Stimulated activated CD4-positive, alpha-beta T cell treated with anti-CD3 and anti-CD28 coated beads, Interleukin-2, amount 100 ng/mL, for 4 hours (primary cell): Measurements from ENCODE around the gene APCDD1L.

Source experiments
- DNase-seq: peaks from one replicate; pipeline ENCODE4 v3.0.0-alpha.2; 2020; ENCODE audit warnings: low read depth

The APCDD1L gene

DNA sequence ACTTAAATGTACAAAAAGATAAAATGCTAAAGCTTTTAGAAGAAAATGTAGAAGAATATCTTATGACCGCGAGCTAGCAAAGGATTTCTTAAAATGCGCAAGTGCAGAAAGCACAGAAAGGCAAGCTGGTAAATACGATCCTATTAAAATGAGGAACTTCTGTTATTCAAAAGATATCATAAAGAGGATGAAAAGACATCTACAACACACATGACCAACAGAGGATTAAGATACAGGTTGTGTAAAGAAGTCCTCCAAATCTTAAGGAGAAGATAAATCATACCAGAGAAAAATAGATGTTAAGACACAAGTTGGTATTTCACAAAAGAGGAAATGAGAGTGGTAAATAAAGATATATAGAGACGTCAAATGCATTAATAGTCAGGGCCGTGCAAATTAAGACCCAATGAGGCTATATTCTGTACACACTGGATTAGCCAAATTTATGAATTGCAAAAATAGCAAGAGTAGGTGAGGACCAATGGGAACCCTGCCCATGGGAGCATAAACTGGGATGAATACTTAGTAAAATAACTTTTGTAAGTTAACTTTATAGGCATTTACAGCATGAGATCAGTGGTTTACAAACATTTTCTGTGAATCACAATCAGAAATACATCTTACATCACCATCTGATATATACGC, 23.0 kb downstream of the APCDD1L start:
- no peak for DNase-seq

DNA sequence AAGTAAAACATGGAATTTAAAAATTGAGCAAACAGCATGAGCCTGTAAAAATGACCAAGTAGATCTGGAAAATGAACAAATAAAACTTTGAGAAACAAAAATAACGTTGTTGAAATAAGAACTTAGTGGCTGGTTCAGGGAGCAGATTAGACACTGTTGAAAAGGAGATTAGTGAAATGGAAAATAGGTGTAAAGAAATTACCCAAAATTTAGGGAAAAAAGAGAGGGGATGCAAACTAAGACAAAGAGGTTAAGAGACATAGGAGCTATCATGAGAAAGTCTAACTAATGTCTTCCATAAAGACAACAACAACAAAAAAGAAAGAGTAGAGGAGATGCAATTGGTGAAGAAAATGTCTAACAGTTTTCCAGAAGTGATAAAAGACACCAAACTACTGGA, 29.0 kb downstream of the APCDD1L start:
- DNase-seq = no peak

DNA sequence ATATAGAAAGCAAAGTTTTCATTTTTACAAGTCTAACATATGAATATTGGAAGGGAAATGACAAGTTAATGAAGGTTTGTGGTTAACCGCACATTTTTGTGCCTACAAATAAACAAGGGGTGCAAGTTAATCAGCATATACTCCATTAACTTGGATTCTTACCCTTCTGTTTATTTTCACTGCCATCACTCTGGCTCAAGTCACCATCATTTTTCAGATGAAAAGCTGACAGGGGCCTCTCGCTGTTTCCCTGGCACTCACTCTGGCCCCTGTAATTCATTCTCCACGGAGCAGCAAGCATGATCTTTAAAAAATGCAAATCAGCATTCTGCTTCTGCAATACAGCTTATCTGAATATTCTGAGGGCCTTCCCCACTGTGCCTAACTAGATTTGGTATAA, 29.8 kb downstream of the APCDD1L start:
- no peak for DNase-seq

DNA sequence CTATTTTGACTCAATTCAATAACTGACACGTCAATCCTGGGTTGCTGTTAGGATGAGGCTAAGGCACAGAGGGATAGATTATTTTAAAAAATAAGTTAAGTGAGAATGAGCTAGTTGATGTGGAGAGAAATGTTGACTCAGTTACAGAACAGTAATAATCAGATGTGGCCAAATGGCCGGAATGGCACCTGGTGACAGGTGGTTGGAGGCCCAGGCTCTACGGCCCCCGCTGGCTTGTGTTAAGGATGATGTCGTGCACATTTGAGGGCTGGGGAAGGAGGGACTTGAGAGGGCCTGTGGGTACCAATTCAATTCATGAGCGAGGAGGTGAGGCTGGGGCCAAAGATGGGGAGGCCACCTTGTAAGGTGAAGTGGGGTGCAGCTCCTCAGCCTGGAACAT, 31.7 kb downstream of the APCDD1L start:
- DNase-seq = no peak

DNA sequence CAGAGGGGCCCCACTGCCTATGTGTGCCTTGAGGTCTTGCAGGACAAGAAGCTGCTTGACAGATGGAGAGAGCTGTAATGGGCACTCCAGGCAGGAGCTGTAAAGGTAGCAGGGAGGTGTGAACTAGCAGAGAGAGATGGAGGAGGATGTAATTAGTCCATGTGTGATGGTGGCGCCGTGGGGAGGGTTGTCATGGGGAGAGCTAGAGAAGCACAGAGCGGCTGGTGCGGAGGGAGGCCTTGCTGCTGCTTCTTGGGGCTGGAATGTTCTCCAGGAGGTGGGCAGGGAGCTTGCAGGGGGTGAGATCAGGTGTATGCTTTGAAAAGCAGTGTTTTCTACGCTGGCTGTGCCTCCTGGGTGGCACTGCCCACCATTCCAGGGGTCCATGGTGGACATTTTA, 32.1 kb downstream of the APCDD1L start:
- no peak for DNase-seq

DNA sequence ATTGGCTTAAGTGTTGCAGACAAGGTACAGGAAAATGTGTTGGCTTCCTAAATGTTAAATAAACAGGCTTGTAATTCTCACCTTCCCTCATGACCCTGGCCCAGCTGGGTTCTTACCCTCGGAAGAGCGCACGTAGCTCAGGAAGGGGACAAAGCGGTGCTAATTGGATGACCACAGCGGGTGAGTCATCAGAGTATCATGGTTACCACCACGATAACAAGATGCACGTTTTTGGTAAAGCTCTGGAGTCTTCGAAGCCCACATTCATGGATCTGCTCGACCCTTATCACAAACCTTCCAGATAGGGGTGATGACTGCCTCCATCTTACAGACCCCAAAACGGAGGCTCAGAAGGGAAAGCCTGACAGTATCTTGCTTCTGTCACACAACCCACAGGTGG, 32.8 kb downstream of the APCDD1L start:
- DNase-seq = no peak

DNA sequence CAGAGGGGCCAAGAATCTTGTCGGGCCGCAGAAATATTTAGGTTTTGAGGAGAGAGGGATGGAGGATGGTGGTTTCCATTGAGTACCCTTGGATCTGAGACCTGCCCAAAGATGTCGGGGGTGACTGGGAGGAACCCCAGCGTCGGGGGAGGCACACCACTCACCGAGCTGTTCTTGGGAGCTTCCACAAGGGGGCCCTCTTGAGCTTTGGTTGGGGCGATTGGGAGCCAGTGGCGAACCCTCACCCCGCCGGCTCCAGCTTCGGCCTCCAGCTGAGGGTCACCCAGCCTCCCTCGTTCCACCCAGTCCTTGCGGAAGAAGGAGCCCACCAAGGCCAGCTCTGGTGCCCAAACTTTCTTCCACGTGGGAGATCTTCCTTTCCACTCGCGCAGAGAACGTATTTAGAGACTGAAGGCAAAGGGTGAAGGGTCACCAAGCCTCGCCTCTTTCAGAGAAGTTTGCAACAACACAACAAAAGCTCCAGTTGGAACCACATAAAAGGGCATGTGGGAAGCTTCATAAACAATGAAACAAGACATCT, 33.6 kb downstream of the APCDD1L start:
- DNase-seq = peak; percentile 37

DNA sequence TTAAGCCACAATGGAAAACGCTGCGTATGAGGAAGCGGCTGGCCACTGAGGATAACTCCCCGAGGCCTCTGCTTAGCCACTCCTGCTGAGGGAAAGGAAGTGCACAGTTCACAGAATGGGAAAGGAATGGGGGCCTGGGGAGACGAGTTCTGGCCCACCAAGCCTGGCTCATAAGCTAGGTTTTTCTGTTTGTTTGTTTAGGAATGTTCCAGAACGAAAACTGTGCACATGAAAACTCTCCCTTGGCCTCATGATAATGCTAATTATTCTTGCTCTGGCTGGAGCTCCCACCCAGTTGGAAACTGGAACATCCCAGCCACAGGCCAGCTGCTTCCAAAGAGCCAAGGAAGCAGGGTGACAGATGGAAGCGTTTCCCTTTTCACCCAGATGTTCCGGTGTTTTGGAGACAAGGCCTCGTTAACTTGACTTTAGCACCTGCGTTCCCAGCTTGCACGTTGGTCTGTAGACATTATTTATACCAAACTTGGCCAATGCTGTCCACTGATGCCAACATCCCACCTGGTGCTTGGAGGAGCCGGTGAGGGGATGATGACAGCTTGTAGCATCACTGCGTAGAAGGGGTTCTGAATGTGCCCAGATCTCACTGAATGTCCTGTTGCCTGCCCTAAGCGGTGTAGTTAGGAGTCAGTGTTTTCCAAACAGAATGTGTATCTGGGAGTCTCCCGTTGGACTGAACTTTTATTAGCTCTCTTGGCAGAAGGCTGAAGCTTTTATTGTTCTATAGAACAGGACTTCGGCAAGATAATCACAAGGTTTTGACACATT, 34.5 kb downstream of the APCDD1L start:
- no peak for DNase-seq

DNA sequence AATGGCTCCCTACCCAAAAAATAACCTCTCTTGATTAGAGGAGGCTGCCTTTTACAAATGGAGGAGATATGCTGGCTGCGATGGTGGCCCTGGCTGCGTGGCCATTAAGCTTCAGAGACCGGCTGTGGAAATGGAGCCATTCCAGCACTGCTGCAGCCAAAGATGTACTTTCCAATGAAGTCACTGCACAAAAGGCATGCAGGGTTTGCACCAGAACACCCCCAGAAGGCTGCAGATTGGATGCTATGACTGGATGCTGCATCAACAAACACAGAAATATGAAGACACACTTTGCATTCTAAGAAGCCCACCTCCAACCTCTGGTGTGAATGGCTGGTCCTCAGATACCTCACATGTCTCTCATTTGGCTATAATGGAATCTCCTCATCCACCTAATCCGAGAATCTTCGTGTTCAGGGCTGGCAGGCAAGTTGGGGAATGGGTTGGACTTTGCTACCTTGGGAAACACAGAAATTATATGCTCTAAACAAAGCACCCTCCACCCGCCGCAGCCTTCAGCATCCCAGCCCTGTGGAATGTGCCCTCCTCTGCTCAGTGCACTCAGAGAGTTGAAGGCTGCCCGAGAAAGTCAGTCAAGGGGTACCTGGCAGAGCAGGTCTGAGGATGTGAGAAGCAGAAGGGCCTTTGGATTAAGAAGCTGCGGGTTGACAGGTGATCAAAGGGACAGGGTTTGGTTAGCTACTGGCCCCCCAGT, 35.3 kb downstream of the APCDD1L start:
- no peak for DNase-seq

DNA sequence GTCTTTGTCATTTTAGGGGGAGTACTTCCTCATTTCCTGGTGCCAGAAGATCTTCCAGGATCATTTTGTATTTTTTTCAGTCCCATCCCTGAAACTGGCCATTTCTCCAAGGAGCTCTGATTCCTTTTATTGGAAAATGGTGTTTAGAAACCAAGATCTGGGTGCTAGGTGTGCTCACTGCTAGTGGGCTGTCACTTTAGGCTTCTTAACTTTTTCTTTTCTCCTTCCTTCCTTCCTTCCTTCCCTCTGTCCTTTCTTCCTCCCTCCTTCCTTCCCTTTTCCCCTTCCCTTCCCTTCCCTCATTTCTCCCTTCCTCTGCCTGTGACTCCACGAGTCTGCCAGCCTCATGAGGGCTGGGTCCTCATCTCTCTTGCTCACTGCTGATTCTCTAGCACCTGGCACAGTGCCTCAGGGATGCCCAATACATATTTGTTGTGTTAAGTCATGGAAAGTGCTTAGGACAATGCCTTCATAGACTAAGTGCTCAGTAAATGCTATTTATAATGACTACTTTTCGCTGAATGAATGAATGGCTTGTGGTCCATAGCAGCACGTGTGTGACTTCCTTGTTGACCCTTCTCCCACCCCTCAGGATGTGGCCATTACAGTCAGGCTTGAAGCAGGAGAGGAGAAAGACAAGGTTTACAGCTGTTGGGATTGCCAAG, 36.9 kb downstream of the APCDD1L start:
- DNase-seq = no peak

DNA sequence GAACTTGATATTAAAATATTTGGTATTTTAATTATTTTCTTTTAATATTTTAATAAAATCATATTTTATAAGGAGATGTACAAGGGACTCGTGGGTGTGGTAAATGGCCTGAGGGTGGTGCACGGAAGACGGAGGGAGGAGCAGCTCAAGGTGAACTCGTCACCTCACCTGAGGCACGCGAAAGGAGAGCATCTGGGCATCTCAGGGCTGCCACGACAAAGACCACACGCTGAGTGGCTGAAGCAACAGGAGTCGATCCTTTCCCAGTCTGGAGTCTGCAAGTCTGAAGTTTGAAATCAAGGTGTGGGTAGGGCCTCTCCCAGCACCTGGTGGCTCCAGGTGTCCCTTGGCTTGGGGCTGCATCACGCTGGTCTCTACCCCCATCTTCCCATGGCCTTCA, 39.7 kb downstream of the APCDD1L start:
- DNase-seq = no peak

DNA sequence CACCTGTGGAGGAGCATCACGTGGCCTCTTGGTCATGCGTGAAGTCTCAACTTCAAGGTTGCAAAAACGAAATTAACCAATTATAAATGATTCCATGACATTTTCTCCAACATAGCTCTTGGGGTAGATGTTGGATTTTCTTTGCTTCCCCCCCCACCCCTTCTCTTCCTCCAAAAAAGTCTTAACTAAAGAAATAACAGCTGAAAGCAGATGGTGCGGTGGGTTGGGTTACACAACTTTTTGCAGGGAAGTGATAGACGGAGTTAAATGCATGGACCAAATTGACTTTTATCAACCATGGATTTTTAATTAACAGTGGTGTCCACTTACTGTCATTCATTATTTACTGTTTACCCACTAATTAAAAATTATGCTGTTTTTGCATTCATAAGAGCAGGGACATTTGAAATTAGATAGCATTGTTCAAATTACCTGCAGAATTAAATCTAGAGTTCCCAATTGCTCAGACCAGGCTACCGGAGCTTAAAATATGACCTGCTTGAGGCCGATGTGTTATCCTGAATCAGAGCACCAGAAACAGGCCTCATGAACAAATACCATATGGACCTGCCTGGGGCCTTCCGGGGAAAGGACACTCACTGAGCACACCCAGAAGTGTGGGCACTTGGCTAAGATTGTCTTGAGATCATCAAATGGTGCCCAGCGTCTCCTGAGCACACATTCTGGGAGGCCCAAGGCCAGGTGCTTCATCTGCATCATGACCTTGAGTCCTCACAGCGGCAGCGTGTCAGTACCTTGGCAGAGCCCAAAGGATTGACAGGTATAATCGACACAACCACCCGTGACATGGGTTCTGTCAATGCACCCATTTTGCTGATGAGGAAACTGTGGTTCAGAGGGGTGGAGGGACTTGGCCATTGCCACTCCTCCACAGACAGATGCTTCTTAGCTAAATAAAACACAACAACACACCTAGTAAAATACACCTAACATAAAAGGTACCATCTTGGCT, 41.5 kb downstream of the APCDD1L start:
- DNase-seq = no peak

DNA sequence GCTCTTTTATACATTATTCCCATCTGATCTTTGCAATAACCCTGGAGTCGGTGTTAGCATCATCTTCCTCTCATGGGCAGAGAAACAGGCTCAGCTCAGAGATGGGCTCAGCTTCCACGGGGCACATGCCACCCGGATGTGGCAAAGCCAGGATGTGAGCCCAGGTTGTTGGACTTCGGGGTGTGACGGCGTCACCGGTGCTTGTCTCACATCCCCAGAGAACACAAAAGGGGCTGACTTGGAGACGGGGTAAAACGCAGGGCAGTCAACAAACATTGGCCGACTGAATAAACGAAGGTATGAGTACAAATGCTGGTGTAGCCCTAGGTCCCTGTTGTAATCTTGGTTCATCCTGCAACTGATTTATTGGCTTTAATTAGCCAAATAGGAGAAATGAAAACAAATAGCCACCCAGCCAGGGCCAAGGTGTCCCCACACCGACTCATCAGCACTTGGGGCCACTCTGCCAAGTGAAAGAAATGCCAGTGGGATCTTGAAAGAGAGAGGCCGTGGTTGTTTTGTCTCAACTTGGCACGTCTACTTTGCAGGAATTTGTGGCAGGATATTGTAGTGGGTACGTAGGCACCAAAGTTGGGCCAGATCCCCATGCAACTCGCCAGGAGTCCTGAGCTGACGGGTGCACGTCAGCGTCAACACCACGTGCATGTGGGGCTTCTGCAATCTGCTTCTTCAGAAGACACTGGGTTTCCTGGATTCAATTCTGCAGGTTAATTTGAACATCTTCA, 42.8 kb downstream of the APCDD1L start:
- no peak for DNase-seq

DNA sequence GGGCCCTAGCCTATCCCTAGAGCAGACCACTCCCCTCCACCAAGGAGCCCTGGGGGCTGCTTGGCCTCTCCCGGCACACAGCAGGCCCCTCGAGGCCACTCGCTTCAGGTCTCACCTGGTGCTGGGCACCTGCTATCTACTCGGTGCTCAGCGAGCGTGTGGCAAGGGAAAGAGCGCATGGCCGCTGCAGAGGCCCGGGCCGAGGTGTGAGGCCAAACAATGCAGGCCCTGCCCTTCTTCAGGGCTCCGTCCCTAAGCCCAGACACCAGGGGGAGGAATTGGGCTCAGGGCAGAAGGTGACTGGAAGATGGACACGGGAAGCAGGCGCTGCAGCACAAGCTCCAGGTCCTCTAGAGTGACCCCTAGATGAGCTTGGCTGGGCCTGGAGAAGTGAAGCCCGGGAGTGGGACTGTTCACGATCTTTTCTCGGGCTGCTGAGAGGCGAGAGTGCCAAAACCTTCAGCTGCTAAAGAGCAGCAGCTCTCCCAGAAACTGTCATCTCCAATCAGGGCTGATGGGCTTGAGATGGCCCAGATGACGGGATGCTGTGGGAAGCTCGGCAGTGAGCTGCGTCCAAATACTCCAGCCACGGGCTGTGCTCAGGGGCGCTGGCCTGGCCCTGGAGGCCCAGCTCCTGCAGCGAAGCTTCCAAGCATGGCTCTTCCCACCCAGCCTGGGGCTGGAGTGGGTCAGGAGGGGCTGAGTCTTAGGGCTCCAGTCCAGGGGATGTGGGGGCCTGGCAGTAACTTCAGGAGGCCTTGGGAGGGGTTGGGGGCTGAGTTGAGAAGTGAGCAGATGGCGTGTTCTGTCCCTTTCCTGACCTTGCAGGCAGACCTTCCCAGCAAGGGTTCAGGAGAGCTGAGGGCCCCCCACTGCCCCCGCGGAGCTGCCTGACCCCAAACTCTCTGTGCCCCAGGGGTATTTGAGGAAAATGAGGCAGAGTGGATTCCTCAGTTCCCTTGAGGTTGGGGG, 43.7 kb downstream of the APCDD1L start:
- DNase-seq = no peak

DNA sequence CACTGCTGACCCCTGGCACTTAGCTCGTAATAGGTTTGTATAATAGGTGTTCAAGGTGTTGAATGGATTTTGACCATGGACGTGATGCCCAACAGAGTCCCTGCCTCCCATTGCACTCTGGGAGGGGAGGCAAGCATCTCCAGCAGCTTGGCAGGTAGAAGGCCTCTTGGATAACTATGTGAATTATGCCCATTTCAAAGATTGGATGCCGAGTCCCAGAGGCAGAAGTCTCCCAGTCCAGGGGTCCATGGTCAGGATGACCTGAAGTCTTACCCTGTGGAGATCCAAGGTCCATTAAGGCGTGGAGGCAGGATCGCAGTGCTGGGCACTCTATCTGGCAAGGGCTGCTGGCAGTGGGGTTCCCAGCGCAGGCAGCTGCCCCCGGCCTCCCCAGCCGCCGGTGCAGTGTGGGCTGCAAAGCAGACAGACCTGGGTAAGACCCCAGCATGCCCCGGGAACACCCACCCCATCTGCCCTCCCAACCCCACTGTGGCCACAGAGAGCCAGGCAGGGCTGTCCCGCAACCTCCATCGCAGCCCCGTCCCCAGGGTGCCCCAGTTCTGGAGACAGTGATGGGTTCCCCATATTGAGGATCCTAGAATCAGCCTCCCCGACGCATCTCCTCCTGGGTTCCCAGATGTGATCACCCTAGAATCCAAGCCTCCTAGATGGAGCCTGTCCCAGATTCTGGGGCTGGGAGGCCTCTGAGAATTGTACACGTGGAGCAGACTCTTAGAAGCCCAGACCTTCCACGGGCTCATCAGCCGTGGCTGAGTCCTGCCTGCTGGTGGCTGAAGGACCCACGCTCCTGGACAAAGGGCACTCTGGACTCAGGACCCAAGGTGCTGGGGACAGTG, 44.6 kb downstream of the APCDD1L start:
- DNase-seq = no peak

DNA sequence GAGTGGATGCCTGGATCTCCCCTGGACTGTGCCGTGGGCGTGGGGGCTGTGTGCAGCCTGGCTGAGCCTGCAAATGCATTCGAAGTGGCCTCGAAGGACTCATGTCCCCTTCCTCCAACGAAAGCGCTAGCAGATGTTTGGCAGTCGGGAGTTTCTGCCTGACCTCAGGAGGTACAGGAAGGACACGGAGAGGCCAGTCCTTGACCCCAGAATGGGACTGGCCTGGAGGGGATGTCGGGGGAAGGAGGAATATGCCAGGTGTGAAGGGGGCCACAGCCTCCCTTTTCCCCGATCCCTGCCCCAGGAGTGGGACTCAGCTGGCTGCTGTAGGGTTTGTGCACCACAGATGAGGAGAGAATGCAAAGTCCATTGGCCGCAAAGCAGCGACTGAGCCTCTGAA, 45.6 kb downstream of the APCDD1L start:
- no peak for DNase-seq

DNA sequence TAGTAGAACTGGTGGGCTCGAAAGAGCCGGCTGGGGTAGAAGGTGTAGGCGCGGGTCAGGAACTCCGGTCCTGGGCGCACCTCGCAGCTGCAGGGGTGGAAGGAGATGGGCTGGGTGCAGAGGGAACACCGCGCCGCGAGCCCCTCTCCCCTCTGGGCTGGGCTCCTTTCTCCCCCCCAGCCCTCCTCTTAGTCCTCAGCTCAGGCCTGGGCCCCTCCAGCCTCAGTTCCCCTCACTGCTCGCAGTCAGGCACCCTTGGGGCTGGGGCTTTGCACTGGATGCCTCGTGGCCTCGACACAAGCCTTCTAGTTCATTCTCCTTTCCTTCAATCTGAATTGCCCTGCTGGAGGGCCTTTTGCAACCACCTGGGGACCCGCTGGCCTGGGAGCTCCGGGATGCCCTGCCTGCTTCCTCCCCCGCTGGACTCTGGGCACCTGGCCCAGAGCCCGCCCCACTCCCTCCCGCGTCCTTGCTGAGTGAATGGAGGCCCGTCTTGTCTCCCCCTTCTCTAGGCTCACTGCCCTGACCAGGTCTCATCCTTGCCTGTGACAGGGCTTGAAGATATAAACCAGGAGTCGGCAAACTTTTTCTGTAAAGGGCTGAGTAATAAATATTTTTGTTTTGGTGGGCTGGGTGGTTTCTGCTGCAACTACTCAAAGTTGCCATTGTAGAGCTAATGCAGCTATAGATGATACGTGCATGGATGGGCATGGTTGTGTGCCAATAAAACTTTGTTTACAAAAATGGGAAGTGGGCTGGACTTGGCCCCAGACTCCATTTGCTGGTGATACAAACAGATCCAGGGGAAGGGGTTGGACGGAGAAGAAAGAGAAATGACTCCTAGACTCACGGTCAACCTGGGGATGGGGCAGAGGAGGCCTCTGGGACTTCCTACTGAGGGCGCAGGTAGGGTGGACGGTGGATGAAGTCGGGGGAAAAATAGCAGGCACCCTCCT, 47.3 kb downstream of the APCDD1L start:
- DNase-seq = no peak
